A549 (cell line): Measurements from ENCODE around the gene ANKRD13A. TPM values are rescaled to one million over a fixed set of nuclear protein-coding genes. Genes with fewer than 3 reads are reported as not detected.

Experiments
- ATAC-seq, 2 experiments: fragments of 200-7000 bp in 1 of 2; fragments of >200 bp in 1 of 2; cut with Nextera tagmentation in 1 of 2; cut with Tn5 transposase in 1 of 2; 3 replicates each; pipeline versions ENCODE4 v1.8.0 to v1.9.1; 2018 to 2020; ENCODE audit warnings: mild to moderate bottlenecking in 1 of 2, moderate library complexity in 1 of 2
- CTCF ChIA-PET: fragments of 300-600 bp; sonication (Branson Sonifier 250); formaldehyde crosslinking; extraction: SDS; loops from one replicate; lab custom pipeline; 2021; ENCODE audit warnings: antibody characterized with exemption, inconsistent platforms; lab: Yijun Ruan, JAX
- POLR2A ChIA-PET: fragments of 350-600 bp; formaldehyde crosslinking; extraction: SDS; loops from one replicate; lab custom pipeline; 2021; ENCODE audit warnings: antibody characterized with exemption, inconsistent platforms; lab: Yijun Ruan, JAX
- DNase-seq, 2 experiments: peaks; one replicate each; pipeline versions ENCODE4 v3.0.0 to v3.0.0-alpha.2; 2011 to 2016; ENCODE audit warnings: low read depth in 1 of 2, low spot score in 1 of 2
- FAIRE-seq: peaks from 2 replicates; lab custom pipeline; 2011; peaks lifted over from hg19 to GRCh38; lab: Jason Lieb, UNC
- H3K27ac ChIP-seq, 2 experiments: fragments of >200 bp; sonication (Bioruptor Twin); formaldehyde crosslinking; 3 replicates each; pipeline ENCODE4 v1.5.1; 2016 to 2017
- H3K4me1 ChIP-seq: fragments of >200 bp; sonication (Bioruptor Twin); formaldehyde crosslinking; 3 replicates; pipeline ENCODE4 v1.6.1; 2016
- H3K4me2 ChIP-seq: fragments of >200 bp; sonication (Bioruptor Twin); formaldehyde crosslinking; 3 replicates; pipeline ENCODE4 v1.6.1; 2016
- H3K4me3 ChIP-seq: fragments of >200 bp; sonication (Bioruptor Twin); formaldehyde crosslinking; 3 replicates; pipeline ENCODE4 v1.5.1; 2016
- H3K9me3 ChIP-seq: fragments of >200 bp; sonication (Bioruptor Twin); formaldehyde crosslinking; 3 replicates; pipeline ENCODE4 v1.6.1; 2016
- ATOH8 ChIP-seq: fragments of 250-450 bp; sonication (Bioruptor Pico); IDR thresholded peaks from 2 replicates; pipeline ENCODE4 v1.5.0; 2020; ENCODE audit warnings: low read depth, mild to moderate bottlenecking, moderate library complexity
- EHF ChIP-seq: fragments of 250-450 bp; sonication (Bioruptor Pico); IDR thresholded peaks from 2 replicates; pipeline ENCODE4 v1.5.0; 2020; ENCODE audit warnings: mild to moderate bottlenecking
- EHMT2 ChIP-seq: fragments of 200-600 bp; sonication (generic); IDR thresholded peaks from 2 replicates; pipeline ENCODE4 v1.6.1; 2016; ENCODE audit warnings: antibody characterized with exemption, low read depth, mild to moderate bottlenecking, moderate library complexity
- ESRRA ChIP-seq: fragments of 150-350 bp; IDR thresholded peaks from 2 replicates; pipeline ENCODE4 v1.6.1; 2014; ENCODE audit warnings: mild to moderate bottlenecking, low read length, borderline replicate concordance
- FOXS1 ChIP-seq: fragments of 250-450 bp; sonication (Bioruptor Pico); IDR thresholded peaks from 2 replicates; pipeline ENCODE4 v1.5.0; 2020; ENCODE audit warnings: mild to moderate bottlenecking, moderate library complexity
- HMGXB4 ChIP-seq: fragments of 250-450 bp; sonication (Bioruptor Pico); IDR thresholded peaks from 2 replicates; pipeline ENCODE4 v1.5.0; 2021; ENCODE audit warnings: mild to moderate bottlenecking, moderate library complexity, borderline replicate concordance
- HOXB13 ChIP-seq: fragments of 250-450 bp; sonication (Bioruptor Pico); IDR thresholded peaks from 2 replicates; pipeline ENCODE4 v1.5.0; 2020; ENCODE audit warnings: low read depth, mild to moderate bottlenecking, moderate library complexity
- HOXB5 ChIP-seq: fragments of 250-450 bp; sonication (Bioruptor Pico); IDR thresholded peaks from 2 replicates; pipeline ENCODE4 v1.5.0; 2020; ENCODE audit warnings: mild to moderate bottlenecking, moderate library complexity
- JUN ChIP-seq, 2 experiments: fragments of >200 bp; sonication (Bioruptor Twin); formaldehyde crosslinking; IDR thresholded peaks; 2 replicates in 1 of 2; 3 replicates in 1 of 2; pipeline ENCODE4 v1.6.1; 2016 to 2017
- KDM1A ChIP-seq: fragments of 200-600 bp; sonication (generic); IDR thresholded peaks from 2 replicates; pipeline ENCODE4 v1.6.1; 2016; ENCODE audit warnings: low read depth, mild to moderate bottlenecking
- MAFK ChIP-seq: fragments of 450-650 bp; IDR thresholded peaks from 2 replicates; pipeline ENCODE4 v1.6.1; 2014; ENCODE audit not compliant: partially characterized antibody
- MAZ ChIP-seq: fragments of 150-350 bp; IDR thresholded peaks from 2 replicates; pipeline ENCODE4 v1.6.1; 2014; ENCODE audit warnings: antibody characterized with exemption, low read depth, low read length, borderline replicate concordance
- PBX3 ChIP-seq: IDR thresholded peaks from 2 replicates; pipeline ENCODE4 v1.6.1; 2012
- REST ChIP-seq: fragments of 200-600 bp; sonication (generic); IDR thresholded peaks from 2 replicates; pipeline ENCODE4 v1.6.1; 2016; ENCODE audit warnings: antibody characterized with exemption, mild to moderate bottlenecking, moderate library complexity
- RFX5 ChIP-seq: fragments of 450-650 bp; IDR thresholded peaks from 2 replicates; pipeline ENCODE4 v1.7.1; 2014; ENCODE audit warnings: antibody characterized with exemption, mild to moderate bottlenecking, moderate library complexity
- ZC3H11A ChIP-seq: fragments of 450-650 bp; IDR thresholded peaks from 2 replicates; pipeline ENCODE4 v1.6.1; 2014; ENCODE audit warnings: antibody characterized with exemption, mild to moderate bottlenecking
- WGBS: methylation state at CpG from one replicate; pipeline ENCODE4 v1.1.6; 2017; ENCODE audit errors: missing lambda C conversion rate; 5-methylcytosine and 5-hydroxymethylcytosine counted together
- polyA plus RNA-seq, 4 experiments: library from polyadenylated mRNA; depleted of rRNA in 3 of 4; stranded (reverse); fragments of >200 nt; fragmentation: RNase III in 1 of 4; extraction: RNeasy Plus Mini Kit Qiagen cat#74134 plus additional on column Dnase treatment in 1 of 4; gene quantifications; 2 replicates in 3 of 4; 3 replicates in 1 of 4; pipeline ENCODE4 v1.2.3, GENCODE V29; 2011 to 2017

The ANKRD13A gene
- polyA plus RNA-seq, 2 of the 4 experiments (the other 2 are of a cell fraction) = 12.1 to 23.8 TPM

- H3K4me2 ChIP-seq = no peak overlapping the region
- CTCF ChIA-PET = interaction anchor here (0.8 to 1.2 kb wide), 5 partner anchors 8 to 107 kb away, joined by 3 to 6 read pairs (median 3); no protein-coding TSS in a partner anchor
- ATAC-seq = no peak; a peak in 2 of 6 replicates
- 0 out of 3 replicates have a peak, but pooled peaks cover 4% of the 10 kb centered on the region for H3K4me1 ChIP-seq
- POLR2A ChIA-PET = no interaction called here
- TF ChIP-seq PBX3 (no peak), MAZ (no peak), ESRRA (no peak), RFX5 (no peak), HMGXB4 (CRISPR knock-in tag) (no peak), HOXB5 (CRISPR knock-in tag) (no peak), EHF (CRISPR knock-in tag) (no peak), HOXB13 (CRISPR knock-in tag) (no peak), JUN (IDR thresholded peaks at IDR 0.05) (no peak), EHMT2 (no peak), ATOH8 (CRISPR knock-in tag) (no peak)
- H3K4me3 ChIP-seq = no peak overlapping the region
- no peak overlapping the region for H3K27ac ChIP-seq
- FAIRE-seq = no peak
- no peaks in the 10 kb centered on the region for H3K9me3 ChIP-seq
- WGBS = 92% methylated on average over 11 of the region's 11 CpGs
- no peak for DNase-seq
Observed at GRCh38 chr12:109952160-109952858, 46.9 kb upstream of the ANKRD13A start.

GRCh38 chr12:109952873-109953272 is 46.4 kb upstream of the ANKRD13A start:
- POLR2A ChIA-PET = no interaction called here
- TF ChIP-seq MAFK = no peak
- no peak for TF ChIP-seq PBX3
- TF ChIP-seq EHF (CRISPR knock-in tag) = no peak
- TF ChIP-seq FOXS1 (CRISPR knock-in tag) = no peak
- TF ChIP-seq KDM1A = no peak
- no peak for TF ChIP-seq ZC3H11A
- TF ChIP-seq REST = no peak
- FAIRE-seq (no peak), ATAC-seq (no peak), DNase-seq (no peak)
- H3K27ac ChIP-seq = no peak overlapping the region
- H3K4me1 ChIP-seq = 0 out of 3 replicates have a peak, but pooled peaks cover 4% of the 10 kb centered on the region
- no peak overlapping the region for H3K4me2 ChIP-seq
- no peak overlapping the region for H3K4me3 ChIP-seq
- no peaks in the 10 kb centered on the region for H3K9me3 ChIP-seq
- CTCF ChIA-PET = interaction anchor here (0.7 to 1.1 kb wide), 3 partner anchors 18 to 23 kb away, joined by 3 to 4 read pairs (median 3); no protein-coding TSS in a partner anchor
- 96% methylated on average over 8 of the region's 8 CpGs for WGBS
